Measurements from ENCODE around the gene B4GALT4.
A peak's percentile ranks its signal among the peaks of the same experiment; 100 is the strongest.
"Not testable (repeated sequence)": the region's sequence is repeated elsewhere in the genome, so short reads cannot be mapped to it uniquely, and the experiment has no call there.

B4GALT4 gene

DNA sequence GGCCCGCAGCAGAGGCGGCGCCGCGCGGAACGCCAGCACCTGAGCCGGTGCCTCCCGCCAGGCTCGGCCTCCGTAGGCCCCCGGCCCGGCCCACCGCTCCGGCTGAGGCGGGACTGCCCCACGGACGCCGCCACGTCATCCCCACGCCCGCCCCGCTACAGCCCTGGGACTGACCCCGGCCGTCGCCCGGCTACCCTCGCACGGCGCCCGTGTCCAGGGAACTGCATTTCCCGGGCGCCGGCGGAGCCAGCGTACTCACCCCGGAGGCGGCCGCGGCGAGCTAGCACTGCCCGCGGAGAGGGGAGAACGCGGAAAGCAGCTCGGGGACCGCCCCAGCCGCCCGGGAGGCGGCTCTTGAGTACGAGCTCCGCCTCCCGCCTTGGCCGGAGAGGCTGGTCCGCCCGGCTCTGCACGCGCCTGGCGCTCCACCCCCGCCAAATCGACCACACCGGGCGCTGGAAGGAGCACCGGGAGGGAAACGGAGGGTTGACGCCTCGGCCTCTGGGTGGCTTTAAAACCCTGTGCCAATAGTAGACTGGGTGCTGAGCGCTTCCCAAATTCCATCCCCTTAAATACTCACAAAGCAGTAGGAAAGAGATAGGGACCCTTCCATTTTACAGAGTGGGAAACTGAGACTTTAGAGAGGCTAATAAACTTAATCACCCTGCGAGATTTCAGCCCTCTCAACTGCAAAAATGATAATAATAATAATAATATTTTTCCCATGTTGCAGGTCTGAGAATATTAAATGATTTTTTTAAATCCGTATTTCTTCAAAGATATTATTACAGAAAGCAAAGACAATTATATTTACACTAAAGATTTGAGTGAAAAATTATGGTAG, at the start of gene B4GALT4:
Gene B4GALT4, minus strand, starts transcription at position 288 of the 844 bp plus-strand sequence. CDS start 10,779 bp downstream, outside the sequence.
- Histone ChIP-seq H3K4me1 (ENCODE audit: control insufficient read depth, low read depth, low read length) (no peaks in the 10 kb centered on the region), H3K27me3 (ENCODE audit: control insufficient read depth, insufficient read depth, low read length) (no peaks in the 10 kb centered on the region), H3K9ac (ENCODE audit: low read length) (peak within 1 kb of the TSS; percentile 64), H3K36me3 (ENCODE audit: control insufficient read depth, low read depth, low read length) (peaks cover 16% of the 10 kb centered on the region), H3K9me3 (ENCODE audit: control insufficient read depth, low read depth, low read length) (no peaks in the 10 kb centered on the region), H3K4me3 (ENCODE audit: low read length) (peak within 1 kb of the TSS; percentile 73), H3K27ac (ENCODE audit: low read length) (no peak within 1 kb of the TSS)

- no peak overlapping the region for H3K4me3 ChIP-seq (ENCODE audit: low read length)
- H3K9ac ChIP-seq (ENCODE audit: low read length), result no peak overlapping the region
Observed at GRCh38 chr3:119289404-119289770, 48.7 kb upstream of the B4GALT4 start.

DNA sequence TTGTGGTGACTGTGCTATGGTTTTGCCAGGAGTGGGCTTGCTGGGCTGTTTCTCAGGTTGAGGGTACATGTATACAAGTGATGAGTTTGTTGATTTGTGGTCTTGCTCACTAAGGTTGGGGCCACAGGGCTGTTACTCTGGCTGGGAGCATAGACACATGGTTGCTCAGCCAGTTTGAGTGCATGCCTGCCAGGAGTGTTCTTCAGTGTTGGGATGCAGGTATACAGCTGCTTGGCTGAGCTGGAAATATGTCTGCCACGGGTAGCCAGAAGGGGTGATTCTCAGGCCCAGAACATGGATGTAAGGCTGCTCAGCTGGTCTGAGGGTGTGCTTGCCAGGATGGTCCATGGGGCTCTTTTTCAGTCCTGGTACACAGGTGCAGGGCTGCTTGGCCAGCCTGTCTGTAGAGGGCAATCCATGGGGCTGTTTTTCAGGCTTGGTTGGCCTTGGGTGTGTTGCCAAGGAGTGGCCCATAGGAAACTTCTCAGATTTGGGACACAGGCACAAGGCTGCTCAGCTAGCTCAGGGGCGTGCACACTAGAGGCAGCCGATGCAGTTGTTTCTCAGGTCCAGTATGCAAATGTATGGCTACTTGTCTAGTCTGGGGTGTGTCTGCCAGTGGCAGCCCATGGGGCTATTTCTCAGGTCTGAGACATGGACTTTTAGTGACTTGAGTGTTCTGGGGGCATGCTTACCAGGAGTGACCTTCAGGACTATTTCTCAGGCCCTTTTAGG, 48.2 kb upstream of the B4GALT4 start:
- no peak overlapping the region for H3K9ac ChIP-seq (ENCODE audit: low read length)
- H3K27me3 ChIP-seq (ENCODE audit: control insufficient read depth, insufficient read depth, low read length), result peaks cover 18% of the 10 kb centered on the region

More at GRCh38 chr3:119289404-119289770, 48.7 kb upstream of the B4GALT4 start:
- no peaks in the 10 kb centered on the region for H3K36me3 ChIP-seq (ENCODE audit: control insufficient read depth, low read depth, low read length)
- H3K4me1 ChIP-seq (ENCODE audit: control insufficient read depth, low read depth, low read length), result peaks cover 7% of the 10 kb centered on the region
- peaks cover 23% of the 10 kb centered on the region for H3K27me3 ChIP-seq (ENCODE audit: control insufficient read depth, insufficient read depth, low read length)
- no peak overlapping the region for H3K27ac ChIP-seq (ENCODE audit: low read length)
- no peaks in the 10 kb centered on the region for H3K9me3 ChIP-seq (ENCODE audit: control insufficient read depth, low read depth, low read length)

DNA sequence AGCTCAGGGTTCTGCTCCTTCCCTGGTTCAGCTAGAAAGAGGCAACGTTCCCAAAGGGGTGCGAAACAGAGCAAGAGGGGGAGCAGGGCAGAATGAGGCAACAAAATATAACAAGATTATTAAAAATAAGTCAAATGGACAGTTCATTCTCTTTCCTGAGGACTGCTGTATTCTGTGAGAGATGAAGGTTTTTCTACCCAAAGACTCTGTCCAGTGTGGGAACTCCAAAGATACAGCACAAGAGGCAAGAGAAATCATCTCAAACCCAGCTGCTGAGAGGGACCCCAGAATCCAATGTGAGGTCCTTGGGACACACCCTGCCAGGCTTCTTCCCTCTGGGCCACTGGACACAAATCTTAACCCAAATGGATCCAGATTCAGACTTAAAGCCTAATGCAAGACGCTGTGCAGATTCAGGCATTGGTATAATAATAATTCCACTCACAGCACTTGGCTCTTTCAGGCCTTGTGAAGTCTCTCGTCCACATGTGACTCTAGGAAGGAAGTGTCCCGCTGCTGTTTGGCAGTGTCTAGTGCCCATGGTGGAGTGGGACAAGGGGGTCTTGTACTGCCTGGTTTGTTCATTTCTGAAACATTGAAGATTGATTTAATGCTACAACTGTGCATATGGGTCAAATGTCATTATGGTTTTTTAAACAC, 39.0 kb upstream of the B4GALT4 start:
- Histone ChIP-seq H3K4me1 (ENCODE audit: control insufficient read depth, low read depth, low read length) (peaks cover 4% of the 10 kb centered on the region), H3K36me3 (ENCODE audit: control insufficient read depth, low read depth, low read length) (no peaks in the 10 kb centered on the region), H3K9ac (ENCODE audit: low read length) (no peak overlapping the region), H3K9me3 (ENCODE audit: control insufficient read depth, low read depth, low read length) (no peaks in the 10 kb centered on the region), H3K4me3 (ENCODE audit: low read length) (no peak overlapping the region), H3K27ac (ENCODE audit: low read length) (no peak overlapping the region), H3K27me3 (ENCODE audit: control insufficient read depth, insufficient read depth, low read length) (no peaks in the 10 kb centered on the region)

More for the DNA sequence above, 48.2 kb upstream of the B4GALT4 start:
- H3K27ac ChIP-seq (ENCODE audit: low read length), result no peak overlapping the region
- no peaks in the 10 kb centered on the region for H3K36me3 ChIP-seq (ENCODE audit: control insufficient read depth, low read depth, low read length)
- no peaks in the 10 kb centered on the region for H3K9me3 ChIP-seq (ENCODE audit: control insufficient read depth, low read depth, low read length)
- H3K4me3 ChIP-seq (ENCODE audit: low read length), result no peak overlapping the region
- H3K4me1 ChIP-seq (ENCODE audit: control insufficient read depth, low read depth, low read length), result peaks cover 7% of the 10 kb centered on the region

DNA sequence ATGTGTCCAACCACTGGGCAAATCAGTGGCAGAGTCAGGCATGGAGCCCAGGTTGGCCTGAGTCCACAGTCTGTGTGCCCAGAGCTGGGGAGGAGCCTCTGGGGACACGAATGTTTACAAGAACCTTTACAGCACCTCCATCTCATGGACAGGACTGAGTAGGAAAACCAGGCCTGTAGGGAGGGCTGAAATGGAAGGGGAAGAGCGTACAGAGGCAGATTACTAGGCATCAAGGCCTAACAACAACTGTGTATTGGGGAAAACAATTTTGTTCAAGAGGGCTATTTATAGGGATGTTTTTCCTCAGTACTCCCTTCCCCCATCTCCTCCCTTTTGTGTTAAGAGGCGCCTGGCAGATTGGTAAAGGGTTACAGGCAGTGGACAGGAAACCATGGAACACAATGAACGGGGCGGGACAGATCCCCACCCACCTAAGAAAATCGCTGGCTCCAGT, 38.5 kb upstream of the B4GALT4 start:
- H3K36me3 ChIP-seq (ENCODE audit: control insufficient read depth, low read depth, low read length), result no peaks in the 10 kb centered on the region
- H3K4me3 ChIP-seq (ENCODE audit: low read length), result no peak overlapping the region
- H3K27ac ChIP-seq (ENCODE audit: low read length), result no peak overlapping the region
- no peaks in the 10 kb centered on the region for H3K9me3 ChIP-seq (ENCODE audit: control insufficient read depth, low read depth, low read length)
- H3K27me3 ChIP-seq (ENCODE audit: control insufficient read depth, insufficient read depth, low read length), result no peaks in the 10 kb centered on the region
- no peak overlapping the region for H3K9ac ChIP-seq (ENCODE audit: low read length)
- peaks cover 4% of the 10 kb centered on the region for H3K4me1 ChIP-seq (ENCODE audit: control insufficient read depth, low read depth, low read length)

GRCh38 chr3:119276680-119277079, 36.0 kb upstream of the B4GALT4 start:
- Histone ChIP-seq H3K27me3 (ENCODE audit: control insufficient read depth, insufficient read depth, low read length) (no peaks in the 10 kb centered on the region), H3K27ac (ENCODE audit: low read length) (no peak overlapping the region), H3K4me1 (ENCODE audit: control insufficient read depth, low read depth, low read length) (peaks cover 4% of the 10 kb centered on the region), H3K9me3 (ENCODE audit: control insufficient read depth, low read depth, low read length) (no peaks in the 10 kb centered on the region), H3K36me3 (ENCODE audit: control insufficient read depth, low read depth, low read length) (no peaks in the 10 kb centered on the region), H3K9ac (ENCODE audit: low read length) (no peak overlapping the region), H3K4me3 (ENCODE audit: low read length) (no peak overlapping the region)

- not testable (repeated sequence) for H3K27ac ChIP-seq (ENCODE audit: low read length); H3K9ac ChIP-seq (ENCODE audit: low read length); H3K4me1 ChIP-seq (ENCODE audit: control insufficient read depth, low read depth, low read length); H3K9me3 ChIP-seq (ENCODE audit: control insufficient read depth, low read depth, low read length); H3K36me3 ChIP-seq (ENCODE audit: control insufficient read depth, low read depth, low read length); H3K4me3 ChIP-seq (ENCODE audit: low read length); H3K27me3 ChIP-seq (ENCODE audit: control insufficient read depth, insufficient read depth, low read length)
Observed at GRCh38 chr3:119270212-119270611, 29.5 kb upstream of the B4GALT4 start.

- Histone ChIP-seq H3K27me3 (ENCODE audit: control insufficient read depth, insufficient read depth, low read length) (no peaks in the 10 kb centered on the region), H3K9ac (ENCODE audit: low read length) (no peak overlapping the region), H3K4me3 (ENCODE audit: low read length) (no peak overlapping the region), H3K36me3 (ENCODE audit: control insufficient read depth, low read depth, low read length) (no peaks in the 10 kb centered on the region), H3K27ac (ENCODE audit: low read length) (no peak overlapping the region), H3K9me3 (ENCODE audit: control insufficient read depth, low read depth, low read length) (no peaks in the 10 kb centered on the region), H3K4me1 (ENCODE audit: control insufficient read depth, low read depth, low read length) (peaks cover 26% of the 10 kb centered on the region)
Observed at GRCh38 chr3:119261055-119261454, 20.4 kb upstream of the B4GALT4 start.

DNA sequence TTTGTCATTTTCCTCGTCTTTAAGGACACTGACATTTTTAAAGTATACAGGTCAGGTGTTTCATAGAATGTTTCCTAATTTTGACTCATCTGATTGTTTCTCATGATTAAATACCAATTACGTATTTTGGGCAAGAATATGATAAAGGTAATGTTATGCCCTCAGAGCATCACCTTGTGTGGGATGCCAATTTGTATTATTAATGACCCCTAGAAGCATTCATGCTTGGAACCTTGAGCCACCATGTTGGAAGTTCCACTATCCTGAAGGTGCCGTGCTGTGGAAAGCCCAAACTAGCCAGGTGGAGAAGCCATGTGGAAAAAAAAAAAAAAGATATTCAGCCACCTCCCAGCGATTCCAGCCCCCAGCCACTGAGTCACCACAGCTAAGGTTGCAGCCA, 19.1 kb upstream of the B4GALT4 start:
- Histone ChIP-seq H3K27me3 (ENCODE audit: control insufficient read depth, insufficient read depth, low read length) (no peaks in the 10 kb centered on the region), H3K9ac (ENCODE audit: low read length) (no peak overlapping the region), H3K36me3 (ENCODE audit: control insufficient read depth, low read depth, low read length) (no peaks in the 10 kb centered on the region), H3K4me3 (ENCODE audit: low read length) (no peak overlapping the region), H3K27ac (ENCODE audit: low read length) (no peak overlapping the region), H3K4me1 (ENCODE audit: control insufficient read depth, low read depth, low read length) (peaks cover 35% of the 10 kb centered on the region), H3K9me3 (ENCODE audit: control insufficient read depth, low read depth, low read length) (no peaks in the 10 kb centered on the region)

DNA sequence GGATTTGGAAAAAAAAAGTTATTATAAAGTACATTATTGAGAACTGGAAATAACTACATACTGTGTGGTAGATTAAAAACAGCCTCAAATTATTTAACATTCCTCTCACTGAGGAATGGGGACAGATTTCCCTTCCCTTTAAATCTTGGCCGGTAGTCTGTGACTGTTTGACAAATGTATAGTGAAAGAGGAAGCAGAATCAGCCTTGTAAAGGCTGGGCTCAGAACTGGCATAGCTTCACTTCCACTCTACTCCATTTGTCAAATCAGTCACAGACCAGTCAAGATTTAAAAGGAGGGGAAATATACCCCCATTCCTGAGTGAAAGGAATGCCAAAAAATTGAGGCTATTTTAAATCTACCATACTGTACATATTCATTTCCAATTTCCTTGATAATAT, 18.2 kb upstream of the B4GALT4 start:
- Histone ChIP-seq H3K36me3 (ENCODE audit: control insufficient read depth, low read depth, low read length) (no peaks in the 10 kb centered on the region), H3K27ac (ENCODE audit: low read length) (no peak overlapping the region), H3K9me3 (ENCODE audit: control insufficient read depth, low read depth, low read length) (no peaks in the 10 kb centered on the region), H3K4me3 (ENCODE audit: low read length) (no peak overlapping the region), H3K4me1 (ENCODE audit: control insufficient read depth, low read depth, low read length) (peaks cover 41% of the 10 kb centered on the region), H3K27me3 (ENCODE audit: control insufficient read depth, insufficient read depth, low read length) (no peaks in the 10 kb centered on the region), H3K9ac (ENCODE audit: low read length) (no peak overlapping the region)

- Histone ChIP-seq H3K36me3 (ENCODE audit: control insufficient read depth, low read depth, low read length) (no peaks in the 10 kb centered on the region), H3K27me3 (ENCODE audit: control insufficient read depth, insufficient read depth, low read length) (no peaks in the 10 kb centered on the region), H3K9ac (ENCODE audit: low read length) (no peak overlapping the region), H3K27ac (ENCODE audit: low read length) (no peak overlapping the region), H3K9me3 (ENCODE audit: control insufficient read depth, low read depth, low read length) (no peaks in the 10 kb centered on the region), H3K4me3 (ENCODE audit: low read length) (no peak overlapping the region), H3K4me1 (ENCODE audit: control insufficient read depth, low read depth, low read length) (peaks cover 41% of the 10 kb centered on the region)
Observed at GRCh38 chr3:119257654-119258410, 17.2 kb upstream of the B4GALT4 start.

Measured in iPS-18a (cell line).